Measurements from ENCODE around the gene RAB5IF. TPM values are rescaled to one million over a fixed set of nuclear protein-coding genes. Genes with fewer than 3 reads are reported as not detected.

The RAB5IF gene
- total and polyA plus RNA-seq, 2 of the 8 experiments (the other 6 are each of a cell fraction or from before 2014, with no cell fraction given) = 95.5 to 148 TPM

DNA sequence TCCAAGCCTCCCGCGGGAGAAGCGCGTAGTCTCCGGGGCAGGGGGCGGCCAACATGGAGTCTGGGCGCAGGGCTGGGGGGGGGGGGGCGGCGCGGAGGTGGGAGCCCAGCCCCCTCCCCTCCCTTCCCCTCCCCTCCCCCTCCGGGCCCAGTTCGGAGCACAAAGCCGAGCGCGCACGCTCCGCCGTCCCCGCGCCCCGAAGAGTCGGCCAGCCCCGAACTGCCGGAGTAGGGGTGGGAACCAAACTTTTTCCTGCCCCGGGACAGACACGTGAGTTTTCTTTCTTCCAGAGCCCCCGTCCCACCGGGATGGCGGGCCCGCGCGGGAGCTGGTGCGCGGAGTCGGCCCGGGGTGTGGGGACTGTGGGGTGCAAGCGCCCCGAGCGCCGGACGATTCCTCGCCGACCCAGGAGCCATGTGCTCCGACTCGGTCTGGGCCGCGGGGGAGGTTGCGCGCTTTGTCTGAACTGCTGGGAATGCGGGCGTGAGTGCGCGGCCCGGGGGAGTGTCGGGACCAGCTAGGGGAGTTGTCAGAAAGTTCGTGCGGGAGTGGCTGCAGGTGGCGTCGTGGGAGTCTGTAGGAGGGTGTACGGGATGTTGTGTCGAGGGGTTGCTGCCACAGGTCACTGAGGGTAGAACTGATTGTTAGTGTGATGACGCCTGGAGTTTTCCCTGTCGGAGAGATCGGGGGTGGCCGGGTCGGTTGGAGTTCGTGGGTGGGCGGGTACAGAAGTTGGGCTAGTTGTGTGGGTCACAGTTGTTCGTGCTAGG is 31.0 kb upstream of the RAB5IF start (continued):
- TF ChIP-seq HDAC2 (IDR thresholded peaks at IDR 0.05; ENCODE audit: borderline replicate concordance in 1 of 2, low read depth in 2 of 2, low read length in 2 of 2) = peak in 1 of 2 experiments; percentile 45; a peak in 1 of 4 replicates
- TF ChIP-seq TEAD4 (IDR thresholded peaks at IDR 0.05; ENCODE audit: low read depth, low read length) = peak; percentile 43; the same call in 1 of the 2 replicates
- peak; percentile 49; the same call in 1 of the 2 replicates for TF ChIP-seq TAF1 (IDR thresholded peaks at IDR 0.05; ENCODE audit: low read depth, low read length)
